HEK293T (cell line): Measurements from ENCODE around the gene RERG.

Source experiments
- CTCF ChIA-PET: fragments of 350-600 bp; formaldehyde crosslinking; extraction: SDS; loops from one replicate; lab custom pipeline; 2021; ENCODE audit warnings: antibody characterized with exemption, inconsistent platforms; lab: Yijun Ruan, JAX
- POLR2A ChIA-PET: fragments of 350-600 bp; formaldehyde crosslinking; extraction: SDS; loops from one replicate; lab custom pipeline; 2020; ENCODE audit warnings: antibody characterized with exemption, inconsistent platforms; lab: Yijun Ruan, JAX
- DNase-seq: peaks from one replicate; pipeline ENCODE4 v3.0.0; 2012; ENCODE audit warnings: mixed read lengths; ENCODE audit errors: extremely low spot score
- ARNT ChIP-seq: fragments of 450-650 bp; IDR thresholded peaks from 2 replicates; pipeline ENCODE4 v1.6.1; 2017; ENCODE audit warnings: mild to moderate bottlenecking
- BHLHE40 ChIP-seq: fragments of 450-650 bp; IDR thresholded peaks from 2 replicates; pipeline ENCODE4 v1.6.1; 2016; ENCODE audit warnings: mild to moderate bottlenecking, moderate library complexity, borderline replicate concordance
- CTBP1 ChIP-seq: fragments of 450-650 bp; IDR thresholded peaks from 2 replicates; pipeline ENCODE4 v1.6.1; 2016; ENCODE audit warnings: borderline replicate concordance
- ELF4 ChIP-seq: fragments of 450-650 bp; IDR thresholded peaks from 2 replicates; pipeline ENCODE4 v1.6.1; 2017; ENCODE audit warnings: antibody characterized with exemption
- FOXA1 ChIP-seq: fragments of 450-650 bp; IDR thresholded peaks from 2 replicates; pipeline ENCODE4 v1.6.1; 2016; ENCODE audit warnings: mild to moderate bottlenecking
- FOXK2 ChIP-seq: fragments of 450-650 bp; IDR thresholded peaks from 2 replicates; pipeline ENCODE4 v1.6.1; 2016; ENCODE audit warnings: mild to moderate bottlenecking
- FOXM1 ChIP-seq: fragments of 450-650 bp; IDR thresholded peaks from 2 replicates; pipeline ENCODE4 v1.6.1; 2017; ENCODE audit warnings: mild to moderate bottlenecking, borderline replicate concordance
- HDGF ChIP-seq: fragments of 450-650 bp; IDR thresholded peaks from 2 replicates; pipeline ENCODE4 v1.6.1; 2017; ENCODE audit warnings: antibody characterized with exemption, borderline replicate concordance
- L3MBTL2 ChIP-seq: fragments of 450-650 bp; conservative IDR thresholded peaks from 2 replicates; pipeline ENCODE4 v1.6.1; 2016; ENCODE audit warnings: mild to moderate bottlenecking
- LEF1 ChIP-seq: fragments of 450-650 bp; IDR thresholded peaks from 2 replicates; pipeline ENCODE4 v1.6.1; 2017; ENCODE audit warnings: mild to moderate bottlenecking, borderline replicate concordance
- NFRKB ChIP-seq: fragments of 450-650 bp; IDR thresholded peaks from 2 replicates; pipeline ENCODE4 v1.6.1; 2016; ENCODE audit warnings: mild to moderate bottlenecking, moderate library complexity
- PKNOX1 ChIP-seq: fragments of 450-650 bp; IDR thresholded peaks from 2 replicates; pipeline ENCODE4 v1.6.1; 2016
- SP1 ChIP-seq: fragments of 450-650 bp; IDR thresholded peaks from 2 replicates; pipeline ENCODE4 v1.6.1; 2017
- SUZ12 ChIP-seq: fragments of 450-650 bp; IDR thresholded peaks from 2 replicates; pipeline ENCODE4 v1.6.1; 2016; ENCODE audit warnings: mild to moderate bottlenecking
- TARDBP ChIP-seq: fragments of 450-650 bp; IDR thresholded peaks from 2 replicates; pipeline ENCODE4 v1.6.1; 2016
- ZNF384 ChIP-seq: fragments of 450-650 bp; IDR thresholded peaks from 2 replicates; pipeline ENCODE4 v1.6.1; 2016

The RERG gene

GRCh38 chr12:15154103-15154502 lies 67.1 kb downstream of the RERG start:
- no peak for DNase-seq
- TF ChIP-seq PKNOX1, result no peak
- TF ChIP-seq FOXA1, result no peak
- TF ChIP-seq FOXM1, result no peak
- no peak for TF ChIP-seq BHLHE40
- TF ChIP-seq L3MBTL2, result no peak
- no peak for TF ChIP-seq ARNT
- no peak for TF ChIP-seq TARDBP
- no peak for TF ChIP-seq SUZ12
- no peak for TF ChIP-seq NFRKB
- no peak for TF ChIP-seq HDGF
- ChIA-PET CTCF (interaction anchor here (4.1 kb wide), 1 partner anchor 67 kb away, joined by 43 read pairs; the partner anchor contains the start of gene RERG), POLR2A (no interaction called here)

- ChIA-PET CTCF (interaction anchor here (0.8 to 4.1 kb wide), 4 partner anchors 18 to 351 kb away, joined by 3 to 43 read pairs (median 4); partner anchors contain the start of gene RERG), POLR2A (interaction anchor here (1.7 kb wide), 1 partner anchor 68 kb away, joined by 10 read pairs; the partner anchor contains the start of gene RERG)
- no peak for TF ChIP-seq ELF4
- no peak for TF ChIP-seq BHLHE40
- TF ChIP-seq HDGF, result no peak
- TF ChIP-seq LEF1, result no peak
- TF ChIP-seq TARDBP, result no peak
- TF ChIP-seq FOXM1, result no peak
- TF ChIP-seq ZNF384, result no peak
- TF ChIP-seq SUZ12, result no peak
- TF ChIP-seq SP1, result no peak
- TF ChIP-seq NFRKB, result no peak
- no peak for TF ChIP-seq L3MBTL2
- no peak for TF ChIP-seq FOXA1
- no peak for TF ChIP-seq CTBP1
- no peak for TF ChIP-seq ARNT
- DNase-seq, result no peak
Observed at GRCh38 chr12:15152868-15153267, 68.3 kb downstream of the RERG start.

GRCh38 chr12:15152456-15152855 lies 68.8 kb downstream of the RERG start:
- TF ChIP-seq ZNF384, result no peak
- no peak for TF ChIP-seq SUZ12
- TF ChIP-seq FOXM1, result no peak
- TF ChIP-seq FOXK2, result no peak
- POLR2A ChIA-PET, result interaction anchor here (1.7 kb wide), 1 partner anchor 69 kb away, joined by 10 read pairs; the partner anchor contains the start of gene RERG
- no peak for DNase-seq
- CTCF ChIA-PET, result interaction anchor here (0.6 to 4.1 kb wide), 4 partner anchors 18 to 118 kb away, joined by 3 to 43 read pairs (median 4); partner anchors contain the start of gene RERG

GRCh38 chr12:15151161-15152091 lies 69.8 kb downstream of the RERG start:
- CTCF ChIA-PET, result interaction anchor here (0.6 to 4.1 kb wide), 6 partner anchors 70 to 211 kb away, joined by 3 to 43 read pairs (median 4); partner anchors contain the start of gene RERG
- DNase-seq, result no peak
- POLR2A ChIA-PET, result interaction anchor here (1.7 kb wide), 1 partner anchor 70 kb away, joined by 10 read pairs; the partner anchor contains the start of gene RERG
- TF ChIP-seq FOXM1 (no peak), CTBP1 (no peak), BHLHE40 (no peak), HDGF (no peak), SP1 (no peak), TARDBP (no peak), ARNT (no peak), SUZ12 (no peak), NFRKB (no peak), FOXA1 (no peak)

- no peak for DNase-seq
- CTCF ChIA-PET, result no interaction called here
- TF ChIP-seq ELF4 (no peak), TARDBP (no peak), SUZ12 (no peak), FOXA1 (no peak), ARNT (no peak)
- POLR2A ChIA-PET, result no interaction called here
Observed at GRCh38 chr12:15146585-15146984, 74.6 kb downstream of the RERG start.

GRCh38 chr12:15143467-15143866 lies 77.8 kb downstream of the RERG start:
- ChIA-PET CTCF (no interaction called here), POLR2A (no interaction called here)
- TF ChIP-seq PKNOX1, result no peak
- TF ChIP-seq ZNF384, result no peak
- TF ChIP-seq NFRKB, result no peak
- TF ChIP-seq FOXK2, result no peak
- no peak for TF ChIP-seq FOXM1
- no peak for TF ChIP-seq CTBP1
- no peak for TF ChIP-seq TARDBP
- no peak for TF ChIP-seq BHLHE40
- no peak for TF ChIP-seq SP1
- no peak for TF ChIP-seq ARNT
- TF ChIP-seq HDGF, result no peak
- no peak for TF ChIP-seq ELF4
- no peak for TF ChIP-seq LEF1
- no peak for TF ChIP-seq L3MBTL2
- no peak for TF ChIP-seq FOXA1
- no peak for TF ChIP-seq SUZ12
- no peak for DNase-seq
